Globus pallidus (tissue), 1 donor: ENCODE data around the gene OSMR.

ENCODE experiments used
- DNase-seq: peaks from one replicate; pipeline ENCODE4 v3.0.0-alpha.2; 2015; ENCODE audit warnings: low spot score

OSMR gene

GRCh38 chr5:38845526-38846378 is at the start of gene OSMR:
Gene OSMR (plus strand): TSS chr5:38846012. CDS start chr5:38869045, 23,033 bp downstream.
- peak; percentile 31 for DNase-seq

GRCh38 chr5:38796742-38797108 is 49.1 kb upstream of the OSMR start:
- DNase-seq: no peak

- no peak for DNase-seq
These were observed 48.0 kb upstream of the OSMR start for GRCh38 chr5:38797838-38798237.

GRCh38 chr5:38799556-38800377 is 46.0 kb upstream of the OSMR start:
- no peak for DNase-seq

GRCh38 chr5:38800515-38800914 is 45.3 kb upstream of the OSMR start:
- DNase-seq: no peak

- DNase-seq: no peak
These were observed 43.7 kb upstream of the OSMR start for GRCh38 chr5:38802125-38802524.

GRCh38 chr5:38803246-38803645 is 42.6 kb upstream of the OSMR start:
- no peak for DNase-seq

GRCh38 chr5:38806775-38807258 is 39.0 kb upstream of the OSMR start:
- DNase-seq: no peak

- DNase-seq: no peak
These were observed 38.0 kb upstream of the OSMR start for GRCh38 chr5:38807570-38808483.

GRCh38 chr5:38808666-38809343 is 37.0 kb upstream of the OSMR start:
- no peak for DNase-seq

GRCh38 chr5:38809388-38810359 is 36.1 kb upstream of the OSMR start:
- peak; percentile 84 for DNase-seq

GRCh38 chr5:38814879-38815278 is 30.9 kb upstream of the OSMR start:
- DNase-seq: no peak

GRCh38 chr5:38816083-38817030 is 29.5 kb upstream of the OSMR start:
- no peak for DNase-seq

GRCh38 chr5:38821679-38822078 is 24.1 kb upstream of the OSMR start:
- DNase-seq: no peak

GRCh38 chr5:38823503-38823902 is 22.3 kb upstream of the OSMR start:
- no peak for DNase-seq

GRCh38 chr5:38824821-38825220 is 21.0 kb upstream of the OSMR start:
- DNase-seq: no peak

- no peak for DNase-seq
These were observed 20.3 kb upstream of the OSMR start for GRCh38 chr5:38825494-38825893.

- no peak for DNase-seq
These were observed 18.3 kb upstream of the OSMR start for GRCh38 chr5:38827525-38827924.

- no peak for DNase-seq
These were observed 15.2 kb upstream of the OSMR start for GRCh38 chr5:38830521-38831051.
